MV-4-11 (cell line): ENCODE results near the gene RETREG2.

Experiments used
- DNase-seq: peaks from one replicate; lab custom pipeline; 2025; lab: John Stamatoyannopoulos, UW

The RETREG2 gene

GRCh38 chr2:219215871-219216534 lies 37.9 kb downstream of the RETREG2 start:
- DNase-seq, result no peak

- no peak for DNase-seq
These were observed 38.5 kb downstream of the RETREG2 start for GRCh38 chr2:219216535-219216915.

GRCh38 chr2:219218217-219218731 lies 40.2 kb downstream of the RETREG2 start:
- DNase-seq, result no peak

- peak; percentile 39 for DNase-seq
These were observed 40.9 kb downstream of the RETREG2 start, which contains the start of gene ABCB6 for GRCh38 chr2:219218732-219219701. Gene ABCB6, minus strand, starts transcription at chr2:219218958. Its CDS starts 285 bp downstream, at chr2:219218673.

GRCh38 chr2:219219784-219220532 lies 41.9 kb downstream of the RETREG2 start:
- no peak for DNase-seq

- DNase-seq, result no peak
These were observed 42.8 kb downstream of the RETREG2 start for GRCh38 chr2:219220652-219221402.

GRCh38 chr2:219221957-219222518 lies 44.0 kb downstream of the RETREG2 start:
- no peak for DNase-seq

GRCh38 chr2:219223831-219224610 lies 45.9 kb downstream of the RETREG2 start:
- DNase-seq, result no peak

GRCh38 chr2:219225350-219225749 lies 47.3 kb downstream of the RETREG2 start:
- DNase-seq, result peak; percentile 91

- DNase-seq, result peak; percentile 2
These were observed 50.2 kb downstream of the RETREG2 start for GRCh38 chr2:219228041-219228910.

- no peak for DNase-seq
These were observed 50.8 kb downstream of the RETREG2 start for GRCh38 chr2:219228911-219229304.

GRCh38 chr2:219229305-219230058 lies 51.4 kb downstream of the RETREG2 start, which contains the start of the genes ANKZF1 and ATG9A:
Gene ANKZF1, plus strand, starts transcription at chr2:219229806. Its CDS starts 452 bp downstream, at chr2:219230258.
Gene ATG9A, minus strand, starts transcription at chr2:219229636. Its CDS starts 1,612 bp downstream, at chr2:219228024.
- peak; percentile 98 for DNase-seq

- DNase-seq, result peak; percentile 6
These were observed 52.0 kb downstream of the RETREG2 start for GRCh38 chr2:219230059-219230540.

GRCh38 chr2:219234331-219234730 lies 56.3 kb downstream of the RETREG2 start:
- no peak for DNase-seq
